ES-I3 (cell line): ENCODE measurements around the gene WDFY1.

ENCODE experiments used
- H3K36me3 ChIP-seq: 2 replicates; pipeline ENCODE4 v1.6.1; 2013; ENCODE audit warnings: mild to moderate bottlenecking, low read length, control low read depth, moderate library complexity; ENCODE audit not compliant: insufficient read depth
- H3K4me1 ChIP-seq: 2 replicates; pipeline ENCODE4 v1.6.1; 2013; ENCODE audit warnings: mild to moderate bottlenecking, control low read depth, low read length; ENCODE audit not compliant: insufficient read depth
- H3K9ac ChIP-seq: 2 replicates; pipeline ENCODE4 v1.6.1; 2013; ENCODE audit warnings: low read depth, mild to moderate bottlenecking, low read length, moderate library complexity
- H3K9me3 ChIP-seq: 2 replicates; pipeline ENCODE4 v1.6.1; 2013; ENCODE audit warnings: mild to moderate bottlenecking, low read length, moderate library complexity; ENCODE audit not compliant: control insufficient read depth, insufficient read depth

Gene WDFY1, protein sequence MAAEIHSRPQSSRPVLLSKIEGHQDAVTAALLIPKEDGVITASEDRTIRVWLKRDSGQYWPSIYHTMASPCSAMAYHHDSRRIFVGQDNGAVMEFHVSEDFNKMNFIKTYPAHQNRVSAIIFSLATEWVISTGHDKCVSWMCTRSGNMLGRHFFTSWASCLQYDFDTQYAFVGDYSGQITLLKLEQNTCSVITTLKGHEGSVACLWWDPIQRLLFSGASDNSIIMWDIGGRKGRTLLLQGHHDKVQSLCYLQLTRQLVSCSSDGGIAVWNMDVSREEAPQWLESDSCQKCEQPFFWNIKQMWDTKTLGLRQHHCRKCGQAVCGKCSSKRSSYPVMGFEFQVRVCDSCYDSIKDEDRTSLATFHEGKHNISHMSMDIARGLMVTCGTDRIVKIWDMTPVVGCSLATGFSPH

DNA sequence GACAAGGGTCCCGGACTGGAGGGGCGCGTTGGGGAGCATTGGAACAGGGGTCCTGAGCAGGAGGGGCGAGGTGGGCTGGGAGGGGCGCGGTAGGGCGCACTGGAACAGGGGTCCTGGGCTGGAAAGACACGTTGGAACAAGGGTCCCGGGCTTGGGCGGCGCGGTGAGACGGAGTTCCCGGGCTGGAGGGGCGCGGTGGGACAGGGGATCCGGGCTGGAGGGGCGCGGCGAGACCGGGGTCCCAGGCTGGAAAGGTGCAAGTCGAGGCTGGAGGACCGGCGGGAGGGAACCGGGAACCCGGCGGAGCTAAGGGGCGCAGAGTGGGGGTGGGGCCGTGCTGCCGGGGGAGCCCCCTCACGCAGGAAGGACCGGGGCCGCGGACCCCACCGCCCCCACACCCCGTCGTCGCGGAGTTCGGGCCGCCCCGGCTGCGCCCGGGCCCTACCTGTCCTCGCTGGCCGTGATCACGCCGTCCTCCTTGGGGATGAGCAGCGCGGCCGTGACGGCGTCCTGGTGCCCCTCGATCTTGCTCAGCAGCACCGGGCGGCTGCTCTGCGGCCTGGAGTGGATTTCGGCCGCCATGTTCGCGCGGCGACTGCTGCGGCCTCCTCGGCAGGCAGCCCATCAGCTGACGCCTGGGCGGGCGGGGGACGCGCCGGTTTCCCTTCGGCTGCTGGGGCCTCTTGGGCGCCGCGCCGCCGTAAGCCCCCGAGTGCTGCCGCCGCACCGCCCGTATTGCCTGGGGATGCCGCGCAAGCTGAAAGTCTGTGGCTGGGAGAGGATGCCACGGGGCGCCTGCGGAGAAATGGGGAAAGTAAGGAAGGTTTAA, at the start of gene WDFY1:
WDFY1 (minus strand) TSS at position 633 of the 829 bp plus-strand sequence; CDS start at position 582, 51 bp downstream.
- H3K36me3 ChIP-seq: no peaks in the 10 kb centered on the region
- H3K4me1 ChIP-seq: peaks cover 8% of the 10 kb centered on the region
- H3K9ac ChIP-seq: peak within 1 kb of the TSS; percentile 87
- no peaks in the 10 kb centered on the region for H3K9me3 ChIP-seq

DNA sequence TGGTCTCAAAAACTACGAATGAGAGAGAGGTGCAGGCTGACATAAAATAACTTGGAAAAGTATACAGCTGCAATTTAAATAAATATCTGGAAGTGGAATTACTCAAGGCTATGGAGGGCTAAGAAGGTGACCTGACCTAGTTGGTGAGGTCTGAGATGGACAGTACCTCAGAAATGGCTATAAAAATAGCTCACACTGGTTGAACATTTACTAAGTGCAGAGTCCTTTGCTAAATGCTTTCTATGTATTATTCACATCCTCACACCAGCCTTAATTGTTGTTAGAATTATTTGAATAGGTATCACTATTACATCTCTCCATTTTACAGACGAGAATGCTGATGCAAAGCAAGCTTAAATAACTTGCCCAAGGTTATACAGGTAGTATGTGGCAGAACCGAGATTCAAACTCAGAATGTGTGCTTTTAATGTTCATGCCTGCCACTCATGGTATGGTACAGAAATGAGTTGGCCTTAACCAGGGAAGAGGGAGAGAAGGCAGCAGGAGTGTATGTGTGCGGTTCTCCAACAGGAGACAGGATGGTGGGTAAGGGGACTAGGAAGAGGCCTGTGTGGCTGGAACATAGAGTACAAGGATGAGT, 49.5 kb upstream of the WDFY1 start:
- Histone ChIP-seq H3K9ac (no peak overlapping the region), H3K36me3 (0 out of 2 replicates have a peak, but pooled peaks cover 8% of the 10 kb centered on the region), H3K9me3 (no peaks in the 10 kb centered on the region), H3K4me1 (0 out of 2 replicates have a peak, but pooled peaks cover 9% of the 10 kb centered on the region)

DNA sequence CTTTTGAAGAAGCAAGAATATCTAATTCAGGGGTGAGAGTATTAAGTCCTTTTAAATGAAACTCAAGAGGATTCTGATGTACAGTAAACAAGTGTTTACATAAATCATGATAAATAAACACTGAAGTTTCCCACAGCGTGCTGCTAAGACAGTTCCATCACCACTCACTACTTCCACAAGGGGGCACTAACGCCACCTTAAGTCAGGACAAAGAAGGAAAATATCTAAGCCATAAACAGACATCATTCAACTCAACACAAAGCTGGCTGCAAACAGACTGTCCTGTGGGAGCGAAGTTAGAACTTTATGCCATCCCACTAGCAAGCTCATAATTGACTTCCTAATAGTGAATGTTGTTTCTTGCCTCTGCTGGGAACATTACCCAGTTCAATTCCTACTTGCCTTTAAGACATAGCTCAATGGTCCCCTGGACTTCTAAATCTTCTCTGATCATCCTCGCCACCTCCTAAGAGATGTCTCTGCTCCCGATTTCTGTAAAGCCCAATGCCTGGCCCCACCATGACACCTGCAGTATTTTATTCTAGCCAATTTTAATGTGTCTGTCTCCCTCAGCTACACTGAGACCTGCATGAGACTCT, 48.6 kb upstream of the WDFY1 start:
- H3K36me3 ChIP-seq: 0 out of 2 replicates have a peak, but pooled peaks cover 8% of the 10 kb centered on the region
- no peaks in the 10 kb centered on the region for H3K9me3 ChIP-seq
- H3K4me1 ChIP-seq: 0 out of 2 replicates have a peak, but pooled peaks cover 11% of the 10 kb centered on the region
- H3K9ac ChIP-seq: no peak overlapping the region

DNA sequence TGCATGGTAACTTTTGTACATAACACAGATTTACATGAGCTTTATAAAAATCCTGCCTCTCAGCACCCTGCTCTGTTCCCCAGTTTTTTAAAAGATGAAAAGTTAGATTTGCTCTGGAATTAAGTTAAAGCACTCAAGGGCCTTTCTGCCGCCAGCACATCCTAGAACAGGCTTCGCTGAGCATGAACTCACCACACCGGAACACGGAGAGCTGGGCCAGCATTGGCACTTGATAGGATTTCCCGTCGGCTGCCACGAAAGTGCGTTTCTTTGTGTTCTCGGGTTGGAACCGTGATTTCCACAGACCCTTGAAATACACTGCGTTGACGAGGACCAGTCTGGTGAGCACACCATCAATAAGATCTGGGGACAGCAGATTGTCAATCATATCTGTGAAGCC, 46.5 kb upstream of the WDFY1 start:
- Histone ChIP-seq H3K36me3 (peaks cover 5% of the 10 kb centered on the region; the same call in 1 of the 2 replicates), H3K9me3 (no peaks in the 10 kb centered on the region), H3K4me1 (0 out of 2 replicates have a peak, but pooled peaks cover 11% of the 10 kb centered on the region), H3K9ac (no peak overlapping the region)

DNA sequence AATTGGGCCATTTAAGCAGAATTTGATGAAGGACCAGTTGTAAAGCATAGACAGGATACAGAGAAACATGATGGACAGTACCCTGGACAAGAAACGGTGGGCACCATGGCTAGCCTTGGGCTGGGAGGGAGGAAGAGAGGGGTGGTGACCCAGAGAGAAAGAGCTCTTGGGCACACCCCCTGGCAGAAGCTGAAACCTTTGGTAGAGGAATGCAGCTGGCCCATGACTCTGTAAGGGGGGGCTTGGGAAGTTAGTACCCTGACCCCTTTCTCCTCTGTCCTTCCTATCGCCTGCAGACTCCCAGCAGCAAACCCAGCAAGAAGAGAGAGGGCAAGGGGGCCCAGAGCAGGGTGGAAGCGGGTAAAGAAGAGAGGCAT, 44.7 kb upstream of the WDFY1 start:
- Histone ChIP-seq H3K36me3 (peaks cover 3% of the 10 kb centered on the region), H3K4me1 (0 out of 2 replicates have a peak, but pooled peaks cover 11% of the 10 kb centered on the region), H3K9me3 (no peaks in the 10 kb centered on the region), H3K9ac (no peak overlapping the region)

DNA sequence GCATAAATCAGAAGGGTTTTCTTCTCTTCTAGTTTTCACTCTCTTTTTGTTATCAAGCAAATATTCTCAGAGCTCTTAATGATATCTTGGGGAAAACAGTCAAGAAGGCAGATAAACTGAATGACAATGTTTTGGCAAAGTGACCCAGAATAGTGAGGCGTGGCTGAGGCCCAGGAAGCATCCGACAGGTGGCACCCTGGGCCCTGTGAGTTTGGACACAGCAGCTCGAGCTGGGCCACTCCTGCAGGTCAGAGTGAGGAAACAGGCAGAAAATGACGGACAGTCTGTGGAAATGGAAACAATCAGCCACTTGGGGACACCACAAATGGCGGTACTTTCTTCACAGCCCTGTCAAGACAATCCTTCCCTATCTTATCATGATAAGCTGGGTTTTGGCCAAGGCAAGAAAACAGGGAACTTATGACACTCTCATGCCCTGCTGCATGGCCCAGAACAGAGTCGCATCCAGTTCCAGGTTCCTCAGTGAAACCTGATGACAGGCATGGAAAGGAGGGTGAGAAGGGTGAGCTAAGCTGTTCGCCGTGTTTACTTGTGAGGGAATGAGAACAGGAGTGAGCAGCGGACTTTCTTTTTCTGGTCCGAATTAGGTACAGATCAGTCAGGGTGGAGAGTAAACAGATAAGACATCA, 44.2 kb upstream of the WDFY1 start:
- Histone ChIP-seq H3K36me3 (peaks cover 4% of the 10 kb centered on the region), H3K4me1 (0 out of 2 replicates have a peak, but pooled peaks cover 11% of the 10 kb centered on the region), H3K9me3 (no peaks in the 10 kb centered on the region), H3K9ac (no peak overlapping the region)

DNA sequence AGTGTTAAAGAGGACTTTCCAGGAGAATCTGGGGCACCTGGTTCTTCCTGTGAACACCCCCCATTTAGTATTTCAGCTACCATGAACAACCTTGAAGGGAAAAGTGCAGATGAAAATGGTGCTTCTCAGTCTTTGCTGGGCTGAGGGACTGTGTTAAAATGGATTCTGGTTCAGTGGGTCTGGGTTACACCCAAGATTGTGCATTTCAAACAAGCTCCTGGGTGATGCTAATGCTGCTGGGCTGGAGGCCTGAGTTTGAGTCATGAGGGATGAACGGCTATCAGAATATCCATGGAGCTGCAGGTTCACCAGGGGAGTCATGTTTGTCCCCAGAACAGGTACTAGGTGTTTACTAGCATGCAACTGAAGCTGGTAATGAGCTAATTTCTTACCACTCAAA, 36.1 kb upstream of the WDFY1 start:
- no peaks in the 10 kb centered on the region for H3K9me3 ChIP-seq
- no peaks in the 10 kb centered on the region for H3K4me1 ChIP-seq
- peaks cover 21% of the 10 kb centered on the region for H3K36me3 ChIP-seq
- no peak overlapping the region for H3K9ac ChIP-seq

DNA sequence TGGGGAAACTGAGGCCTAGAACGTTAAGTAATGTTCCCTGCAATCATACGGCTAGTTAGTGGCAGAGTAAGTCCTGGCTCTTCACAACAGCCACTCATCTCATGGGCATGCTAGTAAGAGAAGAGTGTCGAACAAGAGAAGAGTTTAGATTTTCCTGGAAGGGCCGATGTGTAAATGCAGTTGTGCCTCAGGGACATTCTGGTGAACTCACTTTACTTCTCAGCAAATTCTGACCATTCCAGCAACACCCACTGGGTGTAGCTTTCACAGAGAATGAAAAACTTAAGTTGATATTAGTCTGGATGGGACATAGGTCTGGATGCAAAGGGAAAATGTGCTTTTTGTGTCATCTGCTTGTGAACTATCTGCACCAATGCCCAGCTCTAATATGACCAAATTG, 35.7 kb upstream of the WDFY1 start:
- Histone ChIP-seq H3K4me1 (no peaks in the 10 kb centered on the region), H3K9ac (no peak overlapping the region), H3K36me3 (peaks cover 21% of the 10 kb centered on the region), H3K9me3 (no peaks in the 10 kb centered on the region)

DNA sequence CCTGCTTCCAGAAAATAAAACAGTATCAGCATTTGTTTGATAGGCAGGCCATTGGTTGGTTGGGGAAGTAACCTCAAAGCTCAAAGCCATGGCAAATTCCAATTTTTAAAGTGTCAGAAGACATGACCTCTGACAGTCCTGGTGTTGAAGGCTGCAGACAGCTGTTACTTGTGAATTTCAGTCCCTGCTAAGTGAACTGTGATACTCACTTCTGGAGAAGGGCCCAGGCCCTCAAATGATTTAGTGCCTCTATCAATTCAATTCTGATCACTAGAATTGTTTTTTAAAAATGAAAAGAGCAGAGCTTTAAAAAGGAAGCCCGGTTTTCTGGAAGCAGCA, 35.2 kb upstream of the WDFY1 start:
- H3K9me3 ChIP-seq: no peaks in the 10 kb centered on the region
- H3K4me1 ChIP-seq: no peaks in the 10 kb centered on the region
- no peak overlapping the region for H3K9ac ChIP-seq
- peaks cover 21% of the 10 kb centered on the region for H3K36me3 ChIP-seq

DNA sequence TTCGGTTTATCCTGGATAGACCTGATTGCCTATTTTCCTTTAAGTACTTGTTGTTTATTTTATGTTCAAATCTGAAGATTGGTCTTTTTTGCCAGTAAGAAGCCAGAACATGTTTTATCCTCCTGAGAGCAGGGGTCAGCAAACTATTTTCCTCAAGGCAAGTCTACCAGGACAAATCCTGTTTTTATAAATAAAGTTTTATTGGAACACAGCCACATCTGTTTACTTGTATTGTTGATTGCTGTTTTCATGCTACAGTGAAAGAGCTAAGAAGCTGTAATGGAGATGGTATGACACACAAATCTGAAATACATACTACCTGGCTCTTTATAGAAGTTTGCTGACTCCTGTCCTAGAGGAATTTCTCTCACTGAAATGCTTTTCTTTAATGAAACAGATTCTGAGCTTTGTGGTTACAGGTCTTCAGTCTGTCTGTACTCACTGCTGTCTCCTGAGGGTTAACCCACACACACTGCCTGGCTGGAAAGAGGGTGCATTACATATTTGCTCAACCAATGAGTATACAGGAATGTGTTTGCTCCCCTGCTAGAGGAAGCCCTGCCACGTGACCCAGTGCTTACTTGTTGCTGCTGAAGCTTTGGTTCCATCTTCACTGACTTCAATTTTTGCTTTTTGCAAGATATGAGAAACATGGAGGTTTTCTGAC, 34.7 kb upstream of the WDFY1 start:
- Histone ChIP-seq H3K9me3 (no peaks in the 10 kb centered on the region), H3K9ac (no peak overlapping the region), H3K36me3 (peaks cover 20% of the 10 kb centered on the region), H3K4me1 (no peaks in the 10 kb centered on the region)

DNA sequence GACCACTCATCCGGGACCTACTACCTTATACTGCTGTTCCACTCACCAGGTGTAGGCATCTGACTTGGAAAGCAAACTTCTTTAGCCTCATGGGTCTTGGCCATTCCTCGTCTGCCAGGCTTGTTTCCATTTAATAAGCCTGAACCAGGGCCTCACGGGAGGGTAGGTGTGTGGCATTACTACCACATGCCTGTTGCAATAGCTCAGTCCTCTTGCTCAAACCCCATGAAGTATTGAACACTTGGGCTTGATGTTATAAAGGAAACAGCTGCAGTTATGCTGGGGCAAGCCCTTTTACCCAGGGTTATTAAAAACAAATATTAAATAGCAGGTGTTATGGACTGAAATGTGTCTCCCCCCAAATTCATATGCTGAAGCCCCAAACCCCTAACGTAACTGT, 33.3 kb upstream of the WDFY1 start:
- no peaks in the 10 kb centered on the region for H3K4me1 ChIP-seq
- no peak overlapping the region for H3K9ac ChIP-seq
- H3K36me3 ChIP-seq: peaks cover 12% of the 10 kb centered on the region
- H3K9me3 ChIP-seq: no peaks in the 10 kb centered on the region

DNA sequence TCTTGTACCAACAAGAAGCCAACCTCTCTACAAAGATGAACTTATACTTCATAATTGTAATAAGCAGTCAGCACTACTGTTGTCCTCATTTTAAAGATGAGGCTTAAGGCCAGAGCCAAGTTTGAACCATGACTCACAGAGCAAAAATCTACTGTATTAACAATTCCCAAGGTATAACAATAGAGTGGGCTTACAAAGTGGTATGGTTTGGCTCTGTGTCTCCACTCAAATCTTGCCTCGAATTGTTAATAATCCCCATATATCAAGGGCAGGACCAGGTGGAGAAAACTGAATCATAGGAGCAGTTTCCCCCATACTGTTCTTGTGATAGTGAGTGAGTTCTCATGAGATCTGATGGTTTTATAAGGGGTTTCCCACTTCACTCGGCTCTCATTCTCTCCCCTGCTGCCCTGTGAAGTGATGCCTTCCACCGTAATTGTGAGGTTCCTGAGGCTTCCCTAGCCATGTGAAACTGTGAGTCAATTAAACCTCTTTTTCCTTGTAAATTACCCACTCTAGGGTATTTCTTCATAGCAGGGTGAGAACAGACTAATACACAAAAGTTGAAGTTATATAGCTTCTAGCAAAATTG, 31.6 kb upstream of the WDFY1 start:
- Histone ChIP-seq H3K9ac (no peak overlapping the region), H3K9me3 (no peaks in the 10 kb centered on the region), H3K4me1 (no peaks in the 10 kb centered on the region), H3K36me3 (peaks cover 10% of the 10 kb centered on the region)

DNA sequence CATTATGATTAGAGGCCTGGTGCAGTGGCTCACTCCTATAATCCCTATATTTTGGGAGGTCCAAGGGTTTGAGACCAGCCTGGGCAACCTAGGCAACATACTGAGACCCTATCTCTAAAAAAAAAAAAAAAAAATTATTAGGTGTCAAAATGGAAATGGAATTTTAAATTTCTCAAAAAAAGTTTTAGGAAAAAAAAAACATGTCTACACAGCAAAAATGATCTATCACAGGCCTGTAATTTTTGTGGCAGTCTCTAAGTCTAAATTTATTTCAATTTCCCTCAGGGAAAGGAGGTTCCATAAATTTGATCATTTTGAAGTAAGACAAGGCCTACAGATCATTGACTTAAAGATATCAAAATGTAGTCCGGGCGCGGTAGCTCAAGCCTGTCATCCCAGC, 28.5 kb upstream of the WDFY1 start:
- no peaks in the 10 kb centered on the region for H3K9me3 ChIP-seq
- no peaks in the 10 kb centered on the region for H3K4me1 ChIP-seq
- H3K9ac ChIP-seq: no peak overlapping the region
- H3K36me3 ChIP-seq: peaks cover 1% of the 10 kb centered on the region; the same call in 1 of the 2 replicates
